CD1c-positive myeloid dendritic cell (primary cell): Measurements from ENCODE around the gene AGAP1.

Experiments
- DNase-seq: peaks from one replicate; pipeline ENCODE4 v3.0.0-alpha.2; 2016; ENCODE audit errors: extremely low spot score

AGAP1 gene

DNA sequence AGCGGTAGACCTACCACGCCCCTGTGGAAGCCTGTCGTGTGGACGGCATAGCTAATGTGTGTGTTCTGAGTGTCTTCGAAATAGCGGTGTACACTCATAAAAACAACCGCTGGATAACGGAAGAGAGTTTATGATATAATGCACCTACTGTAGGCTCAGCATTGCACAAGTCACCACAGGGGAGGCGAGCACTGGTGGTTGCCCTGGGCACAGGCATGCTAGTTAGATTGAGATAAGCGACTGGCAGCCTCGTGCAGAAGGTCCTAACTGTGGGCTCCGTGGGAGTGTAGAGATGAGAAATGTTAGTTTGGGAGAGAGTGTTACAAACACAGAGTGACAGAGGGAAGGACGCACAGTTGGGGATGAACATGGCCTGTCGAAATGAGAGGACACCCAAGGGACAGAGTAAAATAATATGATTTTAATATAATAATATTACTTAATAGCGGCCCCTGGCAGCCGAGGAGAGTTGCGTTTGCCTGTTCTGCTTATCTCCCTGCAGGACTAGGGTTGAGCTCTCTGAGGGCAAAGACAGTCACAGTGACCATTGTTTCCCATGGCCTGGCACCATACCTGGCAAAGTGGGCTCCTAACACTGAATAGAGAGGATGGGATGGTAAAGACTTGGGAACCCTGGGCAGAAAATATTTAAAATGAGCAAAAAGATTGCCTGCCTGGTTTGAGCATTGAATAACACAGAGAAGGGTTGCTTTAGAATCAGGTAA, 470.2 kb downstream of the AGAP1 start:
- DNase-seq, result no peak

DNA sequence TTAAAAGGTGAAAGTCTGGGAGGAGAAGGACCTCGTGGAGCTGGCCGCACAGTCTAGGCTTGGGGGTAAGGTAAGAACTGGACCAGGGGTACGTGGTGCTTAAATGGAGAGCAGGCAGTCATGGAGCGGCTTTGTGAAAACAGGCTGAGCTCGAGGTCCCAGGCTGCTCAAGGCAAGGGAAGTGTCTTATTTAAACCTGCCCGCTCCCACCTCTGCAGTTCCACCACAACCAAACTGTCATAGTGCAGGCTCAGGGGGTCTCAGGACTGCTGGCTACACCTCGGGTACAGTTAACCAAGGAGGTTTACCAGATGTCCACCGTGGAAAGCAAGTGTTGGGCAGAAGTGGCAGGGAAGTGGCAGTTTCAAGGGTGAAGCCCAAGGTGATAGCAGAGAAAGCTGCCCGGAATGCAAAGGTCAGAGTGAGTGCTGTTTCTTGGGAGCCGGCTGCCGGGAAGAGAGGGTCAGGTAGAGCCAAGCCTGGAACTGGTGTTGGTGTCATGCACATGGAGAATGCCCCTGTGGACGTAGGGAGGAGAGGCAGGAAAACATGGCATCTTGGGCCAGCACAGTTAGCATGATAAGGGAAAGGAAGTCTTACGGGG, 471.0 kb downstream of the AGAP1 start:
- DNase-seq, result no peak

DNA sequence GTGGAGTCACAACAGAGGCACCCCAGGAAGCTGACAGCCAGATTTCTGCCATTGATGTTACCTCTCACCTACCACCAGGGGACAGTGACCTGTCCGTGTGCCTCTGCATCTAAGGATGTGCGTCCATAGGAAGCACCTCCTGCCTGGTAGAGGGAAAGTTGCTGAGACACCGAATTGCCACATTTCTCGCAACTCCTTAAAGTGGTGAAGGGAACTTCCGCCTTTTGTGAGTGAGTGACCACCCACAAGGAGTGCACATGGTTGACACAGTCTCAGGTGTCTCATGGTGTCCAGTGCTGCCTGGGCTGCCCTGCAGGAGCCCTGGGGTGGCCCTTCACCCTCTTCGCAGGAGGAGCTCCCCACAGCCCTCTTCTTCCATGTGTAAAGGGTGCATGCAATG, 472.6 kb downstream of the AGAP1 start:
- no peak for DNase-seq

DNA sequence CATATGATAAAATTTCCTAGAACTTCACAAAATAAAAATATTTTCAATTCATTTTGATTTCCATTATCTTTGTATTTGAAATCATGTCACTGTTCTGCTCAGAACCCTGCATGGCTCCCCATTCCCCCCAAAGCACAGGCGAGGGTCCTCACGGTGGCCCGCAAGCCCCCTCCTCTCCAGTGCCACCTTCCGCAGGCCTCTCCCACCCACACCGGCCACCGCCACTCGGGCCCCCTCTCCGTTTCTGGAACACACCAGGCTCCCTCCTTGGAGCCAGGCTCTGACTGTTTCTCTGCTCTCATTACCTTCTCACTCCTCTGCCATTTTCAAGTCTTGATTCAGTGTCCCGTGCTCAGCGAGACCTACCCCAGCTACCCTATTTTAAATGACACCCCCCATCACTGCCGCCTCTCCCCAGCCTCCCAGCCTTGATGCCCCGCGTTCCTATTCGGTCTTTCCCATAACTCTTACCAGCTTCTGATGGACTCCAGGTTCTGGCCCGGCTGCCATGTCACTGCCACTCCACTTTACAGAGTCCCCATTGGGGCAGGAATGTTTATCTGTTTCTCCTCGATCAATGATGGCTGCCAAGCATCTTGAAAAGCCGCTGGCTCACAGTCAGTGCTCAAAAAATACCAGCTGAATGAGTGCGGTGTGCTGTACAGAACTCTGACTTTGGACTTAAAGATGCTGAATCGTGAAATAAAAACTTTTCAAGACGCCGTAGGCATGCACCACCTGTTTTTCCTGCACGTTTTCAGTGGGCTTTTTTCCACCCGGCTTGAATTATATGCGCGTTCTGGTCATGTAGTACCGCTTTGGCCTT, 473.3 kb downstream of the AGAP1 start:
- no peak for DNase-seq

DNA sequence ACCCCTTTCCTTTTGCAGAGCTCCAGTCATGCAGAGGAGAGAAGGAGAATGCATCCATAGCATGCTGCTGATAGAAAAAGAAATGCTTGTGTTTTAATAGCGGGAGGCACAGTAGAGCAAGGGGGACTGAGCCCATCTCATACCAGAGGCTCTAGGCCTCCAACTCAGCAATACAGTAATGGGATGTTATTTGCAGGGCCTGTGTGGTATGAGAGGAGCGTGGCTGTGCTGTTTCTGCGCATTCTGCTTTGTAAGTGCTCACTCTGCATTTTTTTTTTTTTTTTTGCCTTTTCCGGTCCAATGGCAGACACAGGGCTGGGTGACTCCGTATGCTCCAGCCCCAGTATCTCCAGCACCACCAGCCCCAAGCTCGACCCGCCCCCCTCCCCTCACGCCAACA, 474.3 kb downstream of the AGAP1 start:
- no peak for DNase-seq

DNA sequence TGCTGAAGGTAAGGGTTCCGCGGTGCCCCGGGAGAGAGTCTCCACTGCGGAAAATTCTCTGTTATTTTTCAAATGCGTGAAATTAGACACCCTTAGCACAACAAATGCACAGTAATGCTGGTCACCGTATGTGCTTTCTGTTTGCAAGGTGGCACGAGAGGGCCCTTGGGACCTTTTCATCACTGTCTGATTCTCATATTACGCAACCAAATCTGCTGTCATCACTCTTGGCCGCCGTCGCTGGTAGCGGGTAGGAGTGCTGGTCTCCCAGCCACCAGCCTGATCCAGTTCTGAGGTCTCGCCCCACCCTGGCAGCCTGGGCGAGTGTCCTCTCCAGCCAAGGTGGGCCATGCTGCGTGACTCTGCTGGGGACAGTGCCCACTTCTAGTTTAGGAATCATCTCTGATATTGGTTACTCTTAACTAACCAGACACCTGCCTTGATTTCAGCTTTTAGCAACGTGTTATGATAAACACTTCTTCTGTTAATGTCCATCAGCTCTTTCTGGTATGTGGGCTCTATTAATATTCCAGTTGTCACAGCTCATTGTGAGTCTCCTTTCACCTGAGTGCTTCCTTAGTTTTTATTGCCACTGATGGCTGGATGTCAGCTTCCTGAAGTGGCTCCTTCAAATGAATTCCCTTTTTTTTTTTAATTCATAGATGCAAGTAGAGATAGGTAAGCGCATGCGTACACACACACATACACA, 474.9 kb downstream of the AGAP1 start:
- no peak for DNase-seq

DNA sequence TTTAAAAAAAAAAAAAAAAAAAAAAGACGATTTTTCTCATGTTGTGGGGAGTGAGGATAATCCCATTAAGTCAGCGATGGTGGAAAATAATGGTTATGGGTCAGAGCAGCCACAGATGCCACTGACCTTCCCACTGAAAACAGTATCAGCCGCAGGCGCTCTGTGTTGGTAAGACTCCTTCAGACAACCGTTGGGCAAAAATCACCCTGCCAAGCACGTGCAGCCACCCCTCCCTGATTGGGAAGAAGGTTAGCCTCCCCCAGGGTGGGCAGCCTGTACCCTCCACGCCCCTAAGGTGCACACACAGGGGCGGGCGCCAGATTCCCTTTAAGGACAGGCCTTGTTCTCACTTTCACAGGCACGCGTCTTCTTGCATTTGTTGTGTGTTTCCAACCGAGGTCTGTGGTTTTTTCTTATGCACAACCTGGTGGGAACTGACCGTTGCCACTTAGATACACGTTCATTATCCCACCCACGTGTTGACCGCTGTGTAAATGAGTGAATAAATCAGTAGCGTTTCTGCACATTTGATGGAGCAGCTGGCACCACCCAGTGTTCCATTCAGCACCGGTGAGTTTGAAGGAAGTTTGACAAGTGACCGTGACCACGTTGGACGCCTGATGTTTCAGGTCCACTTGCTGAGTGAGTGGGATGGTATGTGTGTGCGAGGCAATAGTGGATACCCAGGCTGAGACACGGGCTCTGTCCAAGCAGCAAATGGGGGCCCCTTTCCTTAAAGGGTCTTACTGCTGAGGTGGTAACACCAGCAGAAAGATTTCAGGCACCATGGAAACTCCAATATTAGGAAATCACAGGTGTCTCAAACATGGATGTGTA, 476.6 kb downstream of the AGAP1 start:
- DNase-seq, result no peak

DNA sequence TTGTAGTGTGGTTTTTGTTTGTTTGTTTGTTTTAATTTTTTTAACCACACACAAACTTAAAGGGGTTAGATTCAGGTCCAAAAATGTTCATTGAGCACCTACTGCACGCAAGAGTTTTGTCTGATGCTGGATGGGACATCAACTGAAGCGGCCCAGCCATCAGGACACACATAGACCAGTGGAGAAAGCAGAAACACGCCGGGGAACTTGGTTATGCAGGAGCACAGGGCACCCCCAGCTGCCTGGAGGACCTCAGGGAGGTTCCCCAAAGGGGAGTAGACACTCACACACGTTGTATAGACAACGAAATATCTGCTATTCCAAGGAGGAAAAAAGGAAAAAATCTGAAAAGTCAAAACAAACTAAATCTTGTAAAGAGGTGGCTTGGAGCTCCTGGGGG, 482.7 kb downstream of the AGAP1 start:
- no peak for DNase-seq

DNA sequence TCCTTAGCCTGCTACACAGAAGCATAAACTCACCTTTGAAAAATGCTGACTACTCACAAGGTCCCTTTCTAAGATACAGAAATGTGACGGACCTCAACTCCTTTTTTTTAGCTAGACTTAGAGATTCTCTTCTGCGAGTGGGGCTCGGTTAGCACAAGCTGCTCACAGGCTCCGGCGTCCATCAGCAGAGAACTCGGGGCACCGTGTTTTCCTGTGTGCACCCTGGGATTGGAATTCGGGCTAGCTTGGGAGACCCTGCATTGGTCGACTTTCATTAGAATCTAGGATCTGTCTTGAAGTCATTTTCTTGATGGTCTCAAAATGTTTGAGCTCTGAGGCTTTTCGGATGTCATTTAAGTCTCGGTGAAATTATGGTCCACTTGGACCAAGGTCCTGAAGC, 483.1 kb downstream of the AGAP1 start:
- DNase-seq, result no peak

DNA sequence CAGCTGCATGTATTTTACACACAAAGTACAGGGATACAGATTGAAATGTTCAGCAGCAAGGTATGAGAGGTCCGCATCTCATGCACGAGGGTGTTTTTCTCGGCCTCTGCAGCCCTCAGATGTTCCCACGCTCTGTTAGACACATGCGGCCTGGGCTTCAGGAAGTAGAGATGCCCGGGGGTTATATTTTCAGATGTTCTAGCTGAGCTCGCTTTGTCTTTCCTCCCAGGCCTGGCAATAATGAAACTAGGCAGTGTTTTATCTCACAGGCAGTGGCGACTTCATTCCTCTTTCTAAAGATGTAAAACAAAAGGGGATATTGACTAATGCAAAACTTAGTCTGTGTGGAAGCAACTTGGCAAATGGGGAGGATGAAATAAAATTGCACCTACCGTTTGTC, 483.6 kb downstream of the AGAP1 start:
- DNase-seq, result no peak

DNA sequence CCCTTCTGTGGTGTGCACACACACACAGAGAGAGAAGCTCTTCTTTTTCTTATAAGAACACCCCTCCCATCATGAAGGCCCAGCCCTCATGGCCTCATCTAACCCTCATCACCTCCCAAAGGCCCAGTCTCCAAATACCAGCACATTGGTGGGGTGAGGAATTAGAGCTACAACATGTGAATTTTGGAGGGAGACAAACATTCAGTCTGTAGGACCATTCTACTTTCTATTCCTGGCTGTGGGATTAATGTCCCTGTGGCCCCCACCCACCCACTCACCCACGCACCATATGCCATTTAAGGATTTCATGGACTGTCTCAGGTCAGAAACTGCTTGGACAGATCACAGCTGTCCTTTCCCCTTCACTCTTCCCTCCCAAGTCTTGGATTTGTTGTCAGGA, 484.2 kb downstream of the AGAP1 start:
- DNase-seq, result no peak

DNA sequence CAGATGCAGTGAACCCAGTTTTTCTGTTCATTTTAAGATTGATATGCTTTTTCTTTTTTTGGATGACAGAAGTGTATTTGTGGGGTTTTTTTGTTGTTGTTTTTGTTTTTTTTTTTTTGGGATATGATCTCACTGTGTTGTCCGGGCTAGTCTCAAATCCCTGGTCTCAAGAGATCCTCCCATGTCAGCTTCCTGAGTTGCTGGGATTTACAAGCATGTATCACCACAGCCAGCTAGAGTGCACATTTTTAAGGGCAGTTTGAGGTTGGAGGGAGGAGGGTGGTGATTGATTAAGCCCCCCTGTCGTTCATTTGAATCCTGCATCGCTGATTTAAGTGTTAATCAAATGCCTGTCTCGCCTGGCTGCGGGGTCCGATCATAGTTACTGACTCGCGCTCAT, 485.2 kb downstream of the AGAP1 start:
- DNase-seq, result no peak

DNA sequence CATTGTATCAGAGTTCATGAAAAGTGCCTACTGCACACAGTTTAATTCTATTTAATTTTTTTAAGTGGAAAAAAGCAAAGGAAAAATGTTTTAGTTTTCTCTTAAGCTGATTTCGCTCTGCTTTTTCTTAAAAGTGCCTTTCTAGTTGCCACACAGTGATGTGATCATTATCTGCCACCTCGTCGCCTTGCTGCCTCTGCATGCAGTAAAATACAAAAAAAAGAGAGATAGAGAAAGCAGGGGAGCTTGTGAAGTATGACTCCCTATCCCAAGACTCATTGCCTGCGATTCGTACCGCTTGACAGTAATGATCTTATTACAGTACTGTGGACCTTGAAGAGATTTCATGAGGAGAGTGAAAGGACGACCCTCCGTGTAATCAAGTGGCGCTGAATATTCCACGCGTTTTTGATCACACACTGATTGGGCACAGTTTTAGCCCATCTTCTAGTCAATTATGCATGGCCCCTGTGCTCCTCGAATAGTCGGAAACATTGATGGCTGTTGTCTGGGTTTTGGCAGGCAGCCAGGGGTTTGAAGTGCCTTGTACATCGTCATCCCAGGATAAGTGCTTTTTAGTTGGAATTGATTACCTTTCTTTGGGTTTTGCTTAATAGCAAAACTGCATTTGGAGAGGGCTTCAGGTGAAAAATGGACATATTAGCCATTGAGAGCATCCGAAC, 486.1 kb downstream of the AGAP1 start:
- DNase-seq, result no peak

DNA sequence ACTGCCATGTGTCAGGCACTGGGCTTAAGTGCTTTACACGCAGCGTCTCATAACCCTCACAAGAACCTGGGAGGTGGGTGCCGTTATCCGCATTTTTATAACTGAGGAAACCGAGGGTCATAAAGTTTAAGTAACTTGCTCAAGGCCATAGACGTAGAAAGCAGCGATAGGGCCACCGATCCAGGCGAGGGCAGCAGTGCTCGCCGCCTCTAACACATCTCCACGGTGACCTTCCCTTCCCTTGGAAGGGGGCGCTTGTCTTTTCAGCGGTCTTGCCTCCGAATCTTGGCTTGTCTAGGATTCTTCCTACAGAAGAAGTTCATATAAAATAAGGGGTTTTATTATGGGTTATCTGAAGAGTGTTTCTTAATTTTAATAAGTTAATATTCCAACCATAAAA, 487.8 kb downstream of the AGAP1 start:
- no peak for DNase-seq

DNA sequence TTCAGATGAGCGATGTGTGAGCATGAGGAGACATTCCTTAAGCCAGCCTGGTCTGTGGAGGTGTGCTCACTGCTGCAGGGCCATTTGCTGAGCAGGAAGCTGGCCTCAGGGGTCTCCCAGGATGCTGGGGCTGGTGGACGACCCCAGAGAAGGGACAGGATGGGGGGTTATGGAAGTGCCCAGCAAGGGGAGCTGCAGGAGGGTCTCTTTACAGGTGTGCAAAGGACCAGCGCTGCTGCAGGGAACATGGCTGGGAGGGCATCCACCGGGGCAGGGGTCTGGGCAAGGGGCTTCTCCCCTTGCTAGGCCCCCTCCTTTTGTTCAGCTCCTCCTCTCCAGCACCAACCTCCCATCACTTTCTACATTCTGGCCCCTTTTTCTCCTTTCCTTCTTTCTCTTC, 489.2 kb downstream of the AGAP1 start:
- no peak for DNase-seq

DNA sequence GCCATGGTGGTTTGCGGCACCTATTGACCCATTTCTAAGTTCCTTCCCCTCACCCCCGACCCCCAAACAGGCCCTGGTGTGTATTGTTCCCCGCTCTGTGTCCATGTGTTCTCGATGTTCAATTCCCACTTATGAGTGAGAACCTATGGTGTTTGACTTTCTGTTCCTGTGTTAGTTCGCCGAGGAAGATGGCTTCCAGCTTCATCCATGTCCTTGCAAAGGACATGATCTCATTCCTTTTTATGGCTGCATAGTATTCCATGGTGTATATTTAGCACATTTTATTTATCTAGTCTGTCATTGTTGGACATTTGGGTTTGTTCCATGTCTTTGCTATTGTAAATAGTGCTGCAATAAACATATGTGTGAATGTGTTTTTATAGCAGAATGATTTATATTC, 490.7 kb downstream of the AGAP1 start:
- DNase-seq, result no peak

DNA sequence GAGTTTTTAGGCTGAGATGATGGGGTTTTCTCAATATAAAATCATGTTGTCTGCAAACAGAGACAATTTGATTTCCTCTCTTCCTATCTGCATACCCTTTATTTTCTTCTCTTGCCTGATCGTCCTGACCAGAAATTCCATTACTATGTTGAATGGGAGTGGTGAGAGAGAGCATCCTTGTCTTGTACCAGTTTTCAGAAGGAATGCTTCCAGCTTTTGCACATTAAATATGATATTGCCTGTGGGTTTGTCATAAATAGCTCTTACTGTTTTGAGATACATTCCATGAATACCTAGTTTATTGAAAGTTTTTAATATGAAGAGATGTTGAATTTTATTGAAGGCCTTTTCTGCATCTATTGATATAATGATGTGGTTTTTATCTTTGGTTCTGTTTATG, 492.5 kb downstream of the AGAP1 start:
- no peak for DNase-seq

DNA sequence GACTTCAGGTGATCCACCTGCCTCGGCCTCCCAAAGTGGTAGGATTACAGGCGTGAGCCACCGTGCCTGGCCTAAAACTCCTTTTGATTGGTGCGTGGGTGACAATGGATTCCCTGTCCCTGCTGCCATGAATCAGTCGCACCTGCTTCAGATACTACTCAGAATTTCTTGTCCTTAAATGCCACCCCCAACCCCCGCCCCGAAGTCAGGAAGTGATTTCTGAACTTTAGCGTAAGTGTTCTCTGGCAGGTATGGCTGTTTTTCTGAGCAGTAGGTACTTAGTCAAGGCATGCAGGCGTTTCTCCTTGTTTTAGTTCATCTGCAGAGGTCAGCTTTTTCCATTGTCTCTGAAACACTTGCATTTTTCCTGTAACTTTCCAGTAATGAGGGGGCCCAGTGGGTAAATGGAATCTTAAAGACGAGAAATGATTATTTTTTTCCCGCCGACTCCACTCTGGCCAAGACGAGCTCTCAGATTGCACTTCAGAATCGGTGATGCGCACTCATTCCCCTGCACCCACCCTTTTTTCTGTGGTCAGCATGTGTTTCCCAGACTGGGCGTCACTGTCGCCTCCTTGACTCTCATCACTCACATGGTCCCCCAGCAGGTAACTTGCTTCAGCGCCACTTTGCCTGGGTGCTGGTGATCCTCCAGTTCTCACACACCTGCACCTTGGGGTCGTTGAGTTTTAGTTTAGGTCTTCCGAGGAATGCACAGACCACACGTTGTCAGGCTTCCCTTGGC, 494.6 kb downstream of the AGAP1 start:
- DNase-seq, result no peak

DNA sequence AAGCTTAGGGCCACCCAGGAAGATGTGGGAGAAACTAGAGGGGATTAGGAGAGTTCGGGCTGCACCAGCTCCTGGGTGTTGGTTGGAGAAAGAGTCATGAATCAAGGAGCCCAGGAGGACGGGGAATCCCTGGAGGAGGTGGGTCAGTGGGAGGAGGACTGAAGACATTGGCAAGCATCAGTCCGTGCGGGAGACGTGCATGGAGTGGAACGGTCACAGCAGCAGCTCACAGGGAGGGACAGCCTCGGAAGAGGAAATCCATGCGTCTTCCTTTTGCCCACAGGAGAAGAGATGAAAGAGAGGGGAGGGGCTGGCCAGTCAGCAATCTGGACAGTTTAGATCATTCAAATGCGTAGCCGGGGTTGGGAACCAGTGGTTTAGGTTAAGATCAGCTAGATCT, 495.7 kb downstream of the AGAP1 start:
- no peak for DNase-seq

DNA sequence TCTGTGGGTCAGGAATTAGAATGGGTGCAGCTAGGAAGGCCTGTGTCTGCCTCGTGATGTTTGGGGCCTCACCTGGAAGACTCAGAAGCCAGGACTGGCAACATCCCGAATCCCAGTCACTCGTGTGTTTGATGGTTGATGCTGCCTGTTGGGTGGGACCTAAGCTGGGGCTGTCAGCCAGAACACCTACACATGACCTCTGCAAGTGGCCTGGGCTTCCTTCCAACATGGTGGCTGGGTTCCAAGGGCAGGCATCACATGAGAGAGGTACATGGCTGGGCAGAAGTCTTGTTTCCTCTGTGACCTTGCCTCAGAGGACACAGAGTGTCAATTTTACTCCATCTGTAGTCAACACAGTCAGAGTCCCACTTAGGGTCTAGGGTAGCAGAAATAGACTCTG, 496.5 kb downstream of the AGAP1 start:
- DNase-seq, result no peak
